SHP77 treated with DMSO at 0.1 percent for 48 hours (cell line): ENCODE data around the gene C1GALT1C1L.
"Not testable (repeated sequence)": the region's sequence is repeated elsewhere in the genome, so short reads cannot be mapped to it uniquely, and the experiment has no call there.

Experiments used
- DNase-seq: peaks from one replicate; lab custom pipeline; 2025; lab: John Stamatoyannopoulos, UW

The C1GALT1C1L gene

DNA sequence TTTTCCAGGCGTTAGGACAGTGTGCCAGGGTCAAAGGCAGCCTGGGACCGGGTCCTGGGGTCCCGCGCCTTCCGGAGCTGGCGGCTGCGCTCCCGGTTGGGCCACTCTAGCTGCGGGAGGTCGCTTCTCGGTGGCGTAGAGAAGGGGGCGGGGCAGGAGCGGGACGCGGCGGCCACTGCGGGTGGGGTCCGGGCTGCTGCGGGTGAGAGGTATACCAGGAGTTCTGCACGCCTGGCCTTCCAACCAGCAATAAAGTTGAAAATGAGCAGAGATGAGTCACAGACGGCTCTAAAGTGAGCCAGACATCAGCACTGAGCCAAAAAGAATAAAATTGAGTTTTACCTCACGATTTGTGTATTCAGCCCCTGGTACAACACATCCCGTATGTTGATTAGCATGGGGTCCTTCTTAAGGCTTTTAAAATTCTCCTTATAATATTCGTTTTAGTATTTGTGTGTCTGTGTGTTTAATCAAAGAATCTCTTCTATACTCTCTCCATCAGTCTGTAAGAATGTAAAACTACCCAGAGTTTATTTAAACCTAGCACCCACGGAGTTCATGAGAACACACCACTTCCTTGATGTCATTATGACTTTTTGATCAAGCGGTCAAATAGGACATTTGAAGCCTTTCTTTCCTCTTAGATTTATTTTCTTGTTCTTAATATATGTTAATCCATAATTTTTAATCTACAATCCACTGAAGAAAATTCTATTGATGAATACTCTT, at the start of gene C1GALT1C1L:
TSS of gene C1GALT1C1L (minus strand) at position 108 of the 729 bp plus-strand sequence. CDS start at position 1, 107 bp downstream.
- DNase-seq: peak; percentile 32

DNA sequence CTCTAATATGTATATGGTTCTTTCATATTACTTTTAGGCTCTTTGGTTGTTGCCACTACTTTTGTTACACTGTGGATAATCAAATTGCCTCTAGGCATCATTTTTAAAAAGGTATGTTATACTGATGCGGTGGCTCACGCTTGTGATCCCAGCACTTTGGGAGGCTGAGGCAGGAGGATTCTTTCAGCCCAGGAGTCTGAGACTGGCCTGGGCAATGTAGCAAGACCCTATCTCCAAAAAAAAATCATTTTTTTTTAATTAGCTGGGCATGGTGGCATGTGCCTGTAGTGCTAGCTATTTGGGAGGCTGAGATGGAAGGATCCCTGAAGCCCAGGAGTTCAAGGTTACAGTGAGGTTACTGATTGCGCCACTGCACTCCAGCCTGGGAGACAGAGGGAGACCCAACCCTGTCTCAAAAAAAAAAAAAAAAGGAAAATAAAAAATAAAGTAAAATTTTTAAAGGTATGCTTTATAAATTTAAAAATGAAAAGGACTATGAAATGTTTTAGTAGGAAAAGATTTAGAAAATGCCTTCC, 49.5 kb upstream of the C1GALT1C1L start:
- DNase-seq: no peak

DNA sequence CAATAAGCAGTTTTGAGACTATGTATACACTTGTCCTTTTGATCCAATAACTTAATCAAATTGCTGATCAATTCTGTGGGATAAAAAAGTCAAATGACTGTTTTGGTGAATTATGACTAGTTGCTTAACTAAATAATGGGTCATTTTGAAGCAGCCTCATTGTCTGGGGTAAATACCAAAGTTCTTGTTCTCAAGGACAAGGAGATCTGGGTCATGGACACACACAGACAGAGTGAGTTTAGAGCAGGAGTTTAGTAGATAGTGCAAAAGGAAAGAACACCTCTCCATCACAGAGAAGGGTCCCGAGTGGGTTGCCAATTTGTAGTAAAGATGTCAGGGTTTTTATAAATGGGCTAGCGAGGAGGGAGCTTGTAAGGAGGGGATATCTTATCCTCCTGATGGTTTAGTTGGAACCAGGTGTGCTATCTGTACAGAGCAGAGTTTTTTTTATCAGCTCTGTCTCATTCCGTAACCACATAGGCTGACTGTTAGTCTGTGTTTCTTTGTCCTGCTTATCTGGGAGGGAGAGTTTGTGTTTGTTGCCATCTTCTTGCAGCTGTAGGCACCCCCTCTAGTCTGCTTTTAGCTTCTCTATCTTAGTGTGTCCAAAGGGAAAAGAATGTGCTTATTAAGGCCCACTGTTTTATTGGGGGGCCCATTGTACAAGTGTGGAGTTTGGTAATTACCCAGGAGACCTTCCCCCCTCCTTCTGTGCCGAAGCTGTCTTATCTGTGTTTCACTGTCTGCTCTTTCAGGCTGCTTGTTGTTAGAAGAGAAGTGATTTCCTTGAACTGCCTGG, 48.7 kb upstream of the C1GALT1C1L start:
- DNase-seq: no peak

DNA sequence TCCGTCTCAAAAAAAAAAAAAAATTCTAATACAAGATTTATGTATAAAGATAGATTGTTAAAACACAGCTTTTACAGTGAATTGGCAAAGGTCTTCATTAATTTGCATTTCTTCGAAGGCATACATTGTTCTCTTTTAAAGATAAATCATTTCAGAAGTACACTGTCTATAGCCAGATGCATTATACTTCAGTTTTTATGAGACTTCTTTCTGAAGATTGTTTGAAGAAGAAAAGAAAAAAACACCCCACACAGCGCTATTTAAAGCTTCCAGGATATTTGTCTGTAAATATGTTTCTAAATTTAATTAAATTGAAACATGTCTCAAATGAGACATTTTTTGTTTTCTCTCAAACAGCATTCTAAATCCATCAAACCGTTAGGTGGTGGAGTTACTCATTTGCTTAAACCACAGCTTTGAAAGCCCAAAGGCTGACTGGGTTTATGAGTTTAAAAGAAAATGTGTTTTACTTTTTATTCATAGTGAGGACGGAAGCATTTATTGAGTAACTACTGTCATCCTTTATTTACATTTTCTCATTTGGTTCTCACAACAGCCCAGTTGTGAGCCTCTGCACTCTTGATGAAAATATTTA, 42.4 kb upstream of the C1GALT1C1L start:
- no peak for DNase-seq

DNA sequence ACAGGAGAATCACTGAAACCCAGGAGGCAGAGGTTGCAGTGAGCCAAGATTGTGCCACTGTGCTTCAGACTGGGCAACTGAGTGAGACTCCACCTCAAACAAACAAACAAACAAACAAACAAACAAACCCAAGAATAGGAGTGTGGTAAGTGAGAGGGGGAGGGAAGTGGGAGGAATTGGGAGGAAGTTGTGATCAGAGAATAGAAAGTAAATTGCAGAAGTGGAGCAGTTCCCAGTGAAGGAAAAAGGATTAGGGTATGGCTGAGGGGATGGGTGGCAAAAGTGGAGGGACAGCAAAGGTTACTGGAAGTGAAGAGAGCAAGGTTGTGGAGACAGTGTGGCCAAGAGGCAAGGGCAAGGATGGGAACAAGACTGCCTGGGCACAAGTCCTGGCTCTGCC, 41.1 kb upstream of the C1GALT1C1L start:
- no peak for DNase-seq

DNA sequence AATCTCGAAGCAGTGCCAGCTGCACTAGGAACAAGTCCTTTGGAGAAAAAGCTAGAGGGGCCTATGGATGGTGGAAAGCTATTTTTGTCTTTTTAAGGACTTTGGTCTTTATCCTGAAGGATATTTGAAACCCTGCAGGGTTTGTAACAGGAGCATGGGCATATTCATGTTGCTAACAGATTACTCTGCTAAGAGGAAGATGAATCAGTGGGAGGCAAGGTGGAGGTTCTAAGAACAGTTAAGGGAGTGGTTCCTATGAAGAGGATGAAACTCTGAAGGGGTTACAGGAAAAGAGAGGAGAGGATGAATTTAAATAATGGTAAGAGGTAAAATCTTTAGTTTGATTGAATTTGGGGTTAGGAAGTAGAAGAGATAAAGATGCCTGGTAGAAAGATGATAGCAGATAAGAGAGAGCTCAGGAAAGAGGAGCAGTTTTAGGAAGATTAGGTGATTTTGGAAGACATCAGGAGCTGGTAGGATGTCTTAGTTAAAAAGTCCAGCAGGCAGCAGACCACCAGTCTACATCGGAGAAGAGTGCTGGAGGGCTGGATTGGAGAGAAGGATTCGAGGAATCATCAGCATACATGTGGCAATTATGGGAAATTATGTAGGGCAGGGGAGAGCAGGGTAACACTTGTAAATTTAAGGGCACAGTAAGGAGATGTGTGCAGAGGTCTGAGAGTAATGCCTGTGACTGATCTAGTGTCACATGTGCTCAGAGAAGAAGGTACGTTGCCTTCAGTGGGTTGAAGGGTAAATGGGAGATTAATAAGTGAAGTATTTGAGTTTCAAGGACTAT, 39.3 kb upstream of the C1GALT1C1L start:
- no peak for DNase-seq

DNA sequence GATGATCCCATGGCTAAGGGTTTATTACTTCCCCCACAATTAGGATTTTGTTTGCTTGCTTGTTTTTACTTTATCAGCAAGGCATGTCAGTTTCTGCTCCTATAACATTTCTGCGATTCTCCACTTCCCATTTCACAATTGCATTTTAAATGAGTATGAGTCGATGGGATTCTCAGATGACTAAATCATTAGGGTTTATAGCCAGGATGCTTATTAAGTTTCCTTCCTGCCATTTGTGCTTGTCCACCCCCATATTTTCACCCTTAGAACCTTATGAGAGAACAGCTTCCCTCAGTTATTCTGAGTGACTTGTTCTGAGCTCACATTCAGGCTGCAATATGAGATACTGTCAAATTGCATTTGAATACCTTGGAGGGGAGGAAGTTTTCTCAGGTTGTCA, 37.9 kb upstream of the C1GALT1C1L start:
- DNase-seq: no peak

DNA sequence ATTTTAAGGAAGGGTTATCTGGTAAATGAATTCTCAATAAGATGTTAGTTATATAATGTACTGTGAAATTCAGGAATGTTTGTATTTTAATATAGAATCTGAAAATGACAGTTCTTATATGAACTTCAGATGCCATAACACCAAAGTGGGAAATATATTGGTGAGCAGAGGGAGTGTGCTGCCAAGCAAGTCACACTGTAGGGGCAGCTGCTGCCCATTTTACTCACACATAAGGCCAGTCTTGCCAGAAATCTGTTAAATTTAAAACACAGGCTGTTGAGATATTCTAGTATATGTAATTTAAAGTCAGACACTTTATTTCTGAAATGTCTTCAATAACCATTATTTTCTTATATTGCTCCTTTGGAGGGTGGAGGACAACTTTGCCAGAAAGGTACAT, 34.6 kb upstream of the C1GALT1C1L start:
- no peak for DNase-seq

DNA sequence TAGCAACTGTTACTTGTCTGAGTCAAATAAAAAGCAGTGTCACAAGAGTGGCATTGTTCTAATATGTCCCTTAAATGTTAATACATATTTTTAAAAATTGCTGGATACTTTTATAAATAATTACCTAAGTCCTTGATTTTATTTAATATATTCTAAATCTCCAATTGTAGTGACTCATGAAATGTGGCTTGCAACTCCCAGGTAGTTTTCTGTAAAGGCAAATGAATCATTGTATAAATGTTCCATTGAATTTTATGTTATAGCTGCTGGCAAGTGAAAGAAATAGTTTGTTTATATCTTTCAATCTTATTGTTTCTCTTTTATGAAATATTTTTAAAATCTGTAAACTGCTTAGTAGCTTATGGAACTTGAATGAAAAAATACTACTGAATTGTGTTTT, 32.7 kb upstream of the C1GALT1C1L start:
- no peak for DNase-seq

DNA sequence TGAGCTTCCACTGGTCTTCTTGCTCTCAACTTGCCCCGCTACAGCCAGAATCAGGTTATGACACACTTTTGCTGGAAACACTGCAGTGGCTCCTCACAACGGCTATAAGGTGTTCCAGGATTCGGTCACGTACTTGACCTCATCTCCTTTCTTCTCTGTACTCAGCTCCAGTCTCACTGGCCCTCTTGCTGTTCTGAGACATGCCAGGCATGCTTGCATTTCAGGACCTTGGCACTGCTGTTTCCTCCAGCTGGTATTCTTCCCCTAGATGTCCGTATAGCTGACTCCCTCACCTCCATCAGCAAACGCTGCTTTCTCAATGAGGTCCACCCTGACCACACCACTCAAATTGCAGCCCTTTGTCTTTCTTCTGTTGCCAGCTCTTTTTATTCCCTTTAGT, 31.9 kb upstream of the C1GALT1C1L start:
- no peak for DNase-seq

DNA sequence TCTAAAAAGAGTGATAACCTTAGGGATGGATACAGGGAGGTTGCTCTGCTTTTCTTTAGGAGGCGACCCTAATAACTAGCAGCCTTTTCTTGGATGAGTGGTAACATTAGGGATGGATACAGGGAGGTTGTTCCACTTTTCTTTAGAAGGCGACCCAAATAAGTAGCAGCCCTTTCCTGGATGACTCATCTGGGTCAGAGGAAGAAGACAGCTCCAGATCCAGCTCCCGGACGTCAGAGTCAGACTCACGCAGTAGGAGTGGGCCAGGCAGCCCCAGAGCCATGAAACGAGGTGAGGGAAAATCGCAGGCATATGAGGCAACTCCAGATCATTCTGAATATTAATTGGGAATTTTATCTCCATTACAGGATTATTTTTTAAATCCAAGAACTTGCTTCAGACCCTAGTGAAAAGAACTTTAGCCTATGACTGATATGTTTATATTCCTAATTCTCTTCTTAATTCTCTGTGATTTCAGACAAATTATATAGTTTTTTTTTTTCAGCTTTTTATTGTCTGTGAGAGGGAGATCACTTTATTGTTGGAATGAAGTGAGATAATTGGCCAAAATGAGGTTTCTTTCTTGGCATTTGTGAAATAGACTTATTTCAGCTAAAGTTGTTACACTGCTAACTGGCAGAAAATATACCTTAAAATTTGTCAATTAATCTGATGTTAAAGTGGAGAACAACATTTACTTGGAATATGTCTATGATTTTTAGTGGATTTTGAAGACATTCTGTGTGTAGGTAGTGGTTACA, 31.2 kb upstream of the C1GALT1C1L start:
- no peak for DNase-seq

DNA sequence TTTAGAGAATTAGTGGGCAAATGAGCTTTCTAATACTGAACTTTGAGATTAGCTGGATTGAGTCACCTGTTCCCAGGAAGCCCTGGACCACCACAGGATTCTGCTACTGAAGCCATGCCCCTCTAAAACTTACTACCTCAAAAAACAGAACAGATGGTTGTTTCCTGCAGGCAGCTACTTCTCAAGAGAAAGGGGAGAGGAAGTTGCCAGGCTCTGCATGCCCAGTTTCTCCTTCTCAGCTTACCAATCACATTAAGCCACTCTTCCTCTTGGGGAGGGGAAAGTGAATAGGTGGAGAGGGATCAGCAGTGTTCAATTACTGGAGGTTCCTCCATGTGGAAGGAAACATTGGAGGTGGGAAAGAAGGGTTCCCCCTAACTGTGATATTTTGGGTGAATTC, 24.9 kb upstream of the C1GALT1C1L start:
- DNase-seq: no peak

DNA sequence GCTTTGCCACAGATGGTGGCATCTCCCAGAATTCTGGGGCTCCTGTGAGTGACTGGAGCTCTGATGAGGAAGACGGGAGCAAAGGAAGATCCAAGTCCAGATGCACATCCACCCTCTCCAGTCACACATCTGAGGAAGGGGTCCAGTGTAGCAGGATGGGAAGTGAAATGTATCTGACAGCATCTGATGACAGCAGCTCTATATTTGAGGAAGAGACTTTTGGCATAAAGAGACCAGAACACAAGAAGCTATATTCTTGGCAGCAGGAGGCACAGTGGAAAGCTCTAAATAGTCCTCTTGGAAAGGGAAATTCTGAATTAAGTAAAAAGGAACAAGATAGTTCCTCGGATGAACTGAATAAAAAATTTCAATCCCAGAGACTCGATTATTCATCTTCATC, 23.5 kb upstream of the C1GALT1C1L start:
- no peak for DNase-seq

DNA sequence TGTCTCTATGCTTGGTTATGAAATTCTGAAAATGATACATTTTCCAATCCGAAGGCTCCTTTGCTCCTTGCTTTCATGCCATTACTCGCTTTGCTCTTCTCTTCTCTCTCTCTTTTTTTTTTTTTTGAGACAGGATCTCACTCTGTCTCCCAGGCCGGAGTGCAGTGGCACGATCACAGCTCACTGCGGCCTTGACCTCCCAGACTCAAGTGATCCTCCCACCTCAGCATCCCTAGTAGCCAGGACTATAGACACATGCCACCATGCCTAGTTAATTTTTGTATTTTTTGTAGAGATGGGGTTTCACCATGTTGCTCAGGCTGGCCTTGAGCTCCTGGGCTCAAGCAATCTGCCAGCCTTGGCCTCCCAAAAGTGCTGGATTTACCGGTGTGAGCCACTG, 21.9 kb upstream of the C1GALT1C1L start:
- DNase-seq: not testable (repeated sequence)

DNA sequence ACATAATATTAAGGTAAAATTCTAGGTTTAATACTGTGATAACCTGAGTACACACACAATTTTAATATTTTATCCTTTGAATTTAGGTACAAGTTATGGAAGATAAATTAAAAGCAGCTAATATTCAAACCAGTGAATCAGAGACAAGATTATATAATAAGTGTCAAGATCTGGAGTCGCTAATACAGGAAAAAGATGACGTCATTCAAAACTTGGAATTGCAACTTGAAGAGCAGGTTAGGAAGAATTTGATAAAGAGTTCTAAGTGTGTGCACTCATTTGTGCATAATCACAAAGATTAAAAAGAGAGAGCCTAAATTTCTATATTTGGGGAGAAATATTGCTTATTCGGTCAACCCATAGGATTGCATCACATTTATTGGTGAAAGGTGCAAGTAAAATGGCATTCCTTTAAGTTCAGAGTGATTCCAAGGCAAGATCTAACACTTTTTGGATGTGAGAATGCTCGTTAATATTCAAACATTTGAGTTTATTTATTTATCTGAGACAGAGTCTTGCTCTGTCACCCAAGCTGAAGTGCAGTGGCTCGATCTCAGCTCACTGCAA, 16.3 kb upstream of the C1GALT1C1L start:
- no peak for DNase-seq

DNA sequence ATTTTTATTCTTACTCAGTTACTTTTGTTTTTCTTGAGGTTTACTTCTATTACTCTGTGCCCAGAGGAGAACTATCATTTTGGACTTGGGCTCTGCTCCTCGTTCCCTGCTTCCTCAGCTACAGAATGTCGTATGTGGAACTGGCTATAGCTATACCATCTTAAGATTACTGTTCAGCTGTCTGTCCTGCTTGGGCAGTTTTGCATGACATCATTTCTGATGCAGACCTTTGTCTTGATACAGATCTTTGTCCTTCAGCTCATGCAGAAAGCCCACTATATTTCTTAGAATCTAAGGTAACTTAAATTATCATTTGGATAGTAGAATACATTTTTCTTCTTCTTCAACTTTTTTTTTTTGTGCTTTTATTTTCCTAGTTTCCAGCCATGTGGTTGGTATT, 13.8 kb upstream of the C1GALT1C1L start:
- no peak for DNase-seq

DNA sequence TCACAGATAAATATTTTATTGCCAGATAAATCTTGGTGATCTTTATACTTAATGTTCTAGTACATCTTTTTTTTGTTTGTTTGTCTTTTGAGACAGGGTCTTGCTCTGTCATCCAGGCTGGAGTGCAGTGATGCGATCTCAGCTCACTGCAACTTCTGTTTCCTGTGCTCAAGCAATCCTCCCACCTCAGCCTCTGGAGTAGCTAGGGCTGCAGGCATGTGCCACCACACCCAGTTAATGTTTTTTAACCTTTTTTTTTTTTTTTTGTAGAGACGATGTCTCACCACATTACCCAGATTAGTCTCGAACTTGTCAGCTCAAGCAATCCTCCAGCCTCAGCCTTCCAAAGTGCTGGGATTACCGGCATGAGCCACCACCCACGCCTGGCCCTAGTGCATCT, 9.1 kb upstream of the C1GALT1C1L start:
- DNase-seq: no peak

DNA sequence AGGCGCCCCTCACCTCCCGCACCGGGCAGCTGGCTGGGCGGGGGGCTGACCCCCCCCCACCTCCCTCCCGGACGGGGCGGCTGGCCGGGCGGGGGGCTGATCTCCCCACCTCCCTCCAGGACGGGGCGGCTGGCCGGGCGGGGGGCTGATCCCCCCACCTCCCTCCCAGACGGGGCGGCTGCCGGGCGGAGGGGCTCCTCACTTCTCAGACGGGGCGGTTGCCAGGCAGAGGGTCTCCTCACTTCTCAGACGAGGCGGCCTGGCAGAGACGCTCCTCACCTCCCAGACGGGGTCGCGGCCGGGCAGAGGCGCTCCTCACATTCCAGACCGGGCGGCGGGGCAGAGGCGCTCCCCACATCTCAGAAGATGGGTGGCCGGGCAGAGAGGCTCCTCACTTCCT, 1.6 kb upstream of the C1GALT1C1L start:
- DNase-seq: not testable (repeated sequence)

DNA sequence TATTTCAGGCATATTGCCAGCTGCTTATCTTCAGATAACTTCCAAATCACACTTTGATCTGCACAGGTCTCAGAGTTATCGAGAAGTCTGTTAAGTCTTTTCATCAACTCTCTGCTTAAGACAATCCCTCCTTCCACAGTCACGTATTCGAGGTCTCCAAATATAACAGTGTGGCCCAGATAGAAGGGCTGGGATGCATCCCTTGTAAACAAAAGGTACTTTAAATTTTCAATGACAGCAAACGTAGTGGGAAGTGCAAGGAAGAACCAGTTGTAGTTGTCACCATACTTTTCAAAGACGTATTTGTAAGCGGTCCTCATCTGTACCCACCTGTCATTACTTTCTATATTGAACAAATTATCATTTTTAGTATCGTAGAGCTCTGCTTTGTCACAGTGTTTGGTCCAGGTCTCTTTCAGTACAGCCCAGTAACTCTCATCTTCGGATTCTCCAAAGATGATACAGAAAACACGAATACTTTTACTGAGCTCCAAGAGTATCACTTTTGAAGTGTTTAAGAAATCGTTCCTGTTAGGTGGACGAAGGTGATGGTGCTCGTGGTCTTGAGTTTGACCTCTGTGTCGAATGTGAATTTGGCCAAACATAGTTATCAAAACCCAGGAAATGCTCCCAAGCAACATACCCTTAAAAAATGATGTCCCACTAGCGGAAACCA, 445 bp downstream of the C1GALT1C1L start:
- no peak for DNase-seq

DNA sequence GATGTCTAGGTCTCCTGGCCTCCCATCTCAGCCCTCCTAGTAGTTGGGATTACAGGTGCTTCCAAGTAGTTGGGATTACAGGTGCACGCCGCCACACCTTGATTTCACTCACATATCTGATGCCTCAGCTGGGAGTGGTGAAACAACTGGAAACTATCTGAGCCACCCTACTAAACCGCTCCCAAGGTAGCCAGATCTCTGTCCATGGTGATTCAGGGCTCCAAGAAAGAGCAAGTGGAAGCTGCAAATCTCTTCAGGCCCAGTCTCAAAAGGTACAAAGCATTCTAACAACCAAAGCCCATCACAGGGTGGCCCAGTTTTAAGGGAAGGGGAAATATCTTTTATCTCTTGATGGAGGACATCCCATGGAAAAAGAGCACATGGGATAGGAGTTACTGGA, 19.0 kb downstream of the C1GALT1C1L start:
- no peak for DNase-seq
